Neural crest cell (in vitro differentiated cells): ENCODE measurements around the gene PAK4. TPM values are rescaled to one million over a fixed set of nuclear protein-coding genes. Genes with fewer than 3 reads are reported as not detected.

ENCODE experiments used
- DNase-seq: peaks from one replicate; pipeline ENCODE4 v3.0.0; 2021; ENCODE audit warnings: low read depth, mixed read lengths, low spot score
- H3K27ac Mint-ChIP-seq: one replicate; pipeline ENCODE4 v1.8.0; 2021; ENCODE audit warnings: mild to moderate bottlenecking, mixed read lengths; ENCODE audit not compliant: unreplicated experiment
- H3K27me3 Mint-ChIP-seq: 2 replicates; pipeline ENCODE4 v1.8.0; 2021; ENCODE audit warnings: low read depth, mild to moderate bottlenecking, mixed read lengths
- H3K36me3 Mint-ChIP-seq: 2 replicates; pipeline ENCODE4 v1.8.0; 2021; ENCODE audit warnings: low read depth, mild to moderate bottlenecking, mixed read lengths
- H3K4me1 Mint-ChIP-seq: 2 replicates; pipeline ENCODE4 v1.8.0; 2021; ENCODE audit warnings: mixed read lengths
- H3K4me3 Mint-ChIP-seq: one replicate; pipeline ENCODE4 v1.8.0; 2021; ENCODE audit warnings: mild to moderate bottlenecking, mixed read lengths
- H3K9me3 Mint-ChIP-seq: 2 replicates; pipeline ENCODE4 v1.8.0; 2021; ENCODE audit warnings: mixed read lengths
- CTCF ChIP-seq: fragments of 200-600 bp; sonication (generic); conservative IDR thresholded peaks from 2 replicates; pipeline ENCODE4 v1.5.0; 2021; ENCODE audit warnings: antibody characterized with exemption, mild to moderate bottlenecking
- total RNA-seq: library from RNA; stranded (reverse); gene quantifications from 2 replicates; pipeline ENCODE4 v1.2.1, GENCODE V29; 2021

The PAK4 gene
- total RNA-seq, 1 donor from 2014 or later: 54.4 TPM

- TF ChIP-seq CTCF: no peak
- H3K4me3 Mint-ChIP-seq: no peak overlapping the region
- H3K27ac Mint-ChIP-seq: no peak overlapping the region
- peaks cover 90% of the 10 kb centered on the region for H3K27me3 Mint-ChIP-seq
- no peaks in the 10 kb centered on the region for H3K36me3 Mint-ChIP-seq
- no peak for DNase-seq
- H3K9me3 Mint-ChIP-seq: no peaks in the 10 kb centered on the region
- no peaks in the 10 kb centered on the region for H3K4me1 Mint-ChIP-seq
These were observed 42.6 kb upstream of the PAK4 start for GRCh38 chr19:39082745-39083598.

- Mint-ChIP-seq H3K4me1 (no peaks in the 10 kb centered on the region), H3K9me3 (no peaks in the 10 kb centered on the region), H3K36me3 (no peaks in the 10 kb centered on the region), H3K27me3 (peaks cover 92% of the 10 kb centered on the region), H3K4me3 (no peak overlapping the region), H3K27ac (no peak overlapping the region)
- DNase-seq: no peak
- TF ChIP-seq CTCF: no peak
These were observed 42.0 kb upstream of the PAK4 start for GRCh38 chr19:39083599-39083982.

- no peak for DNase-seq
- H3K36me3 Mint-ChIP-seq: no peaks in the 10 kb centered on the region
- H3K9me3 Mint-ChIP-seq: no peaks in the 10 kb centered on the region
- H3K4me3 Mint-ChIP-seq: no peak within 1 kb of the TSS
- peaks cover 89% of the 10 kb centered on the region for H3K27me3 Mint-ChIP-seq
- no peaks in the 10 kb centered on the region for H3K4me1 Mint-ChIP-seq
- no peak within 1 kb of the TSS for H3K27ac Mint-ChIP-seq
- no peak for TF ChIP-seq CTCF
These were observed 41.4 kb upstream of the PAK4 start, which contains the start of gene ACP7 for GRCh38 chr19:39083983-39084731. Gene ACP7 (plus strand): TSS chr19:39084368. CDS start chr19:39085270, 902 bp downstream.

- no peak overlapping the region for H3K27ac Mint-ChIP-seq
- no peak for DNase-seq
- H3K4me3 Mint-ChIP-seq: no peak overlapping the region
- no peak for TF ChIP-seq CTCF
- no peaks in the 10 kb centered on the region for H3K36me3 Mint-ChIP-seq
- H3K27me3 Mint-ChIP-seq: peaks cover 89% of the 10 kb centered on the region
- no peaks in the 10 kb centered on the region for H3K9me3 Mint-ChIP-seq
- H3K4me1 Mint-ChIP-seq: no peaks in the 10 kb centered on the region
These were observed 40.9 kb upstream of the PAK4 start for GRCh38 chr19:39084732-39085080.

GRCh38 chr19:39085392-39085791 is 40.2 kb upstream of the PAK4 start:
- no peaks in the 10 kb centered on the region for H3K4me1 Mint-ChIP-seq
- peaks cover 90% of the 10 kb centered on the region for H3K27me3 Mint-ChIP-seq
- no peak for TF ChIP-seq CTCF
- no peaks in the 10 kb centered on the region for H3K9me3 Mint-ChIP-seq
- H3K27ac Mint-ChIP-seq: no peak overlapping the region
- H3K4me3 Mint-ChIP-seq: no peak overlapping the region
- no peaks in the 10 kb centered on the region for H3K36me3 Mint-ChIP-seq
- DNase-seq: no peak
